Measurements from ENCODE around the gene FLOT1.

FLOT1 gene

DNA sequence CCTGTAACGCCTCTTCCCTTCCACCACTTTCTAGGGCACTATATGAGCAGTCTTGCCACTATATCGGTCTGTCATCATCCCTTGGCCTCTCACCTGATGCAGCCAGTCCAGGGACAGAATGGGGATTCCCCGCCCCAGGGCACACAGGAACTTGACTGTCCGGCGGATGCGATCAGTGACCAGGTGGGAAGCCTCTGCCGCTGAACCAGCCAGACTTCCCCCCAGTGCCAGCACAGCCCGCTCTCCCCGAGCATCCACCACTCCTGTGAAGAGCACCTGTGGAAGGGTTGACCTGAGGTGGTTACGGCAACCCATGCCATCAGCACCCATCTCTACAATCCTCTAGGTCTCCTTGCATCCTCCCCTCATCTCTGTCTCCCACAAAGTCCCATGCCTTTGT, 39.5 kb downstream of the FLOT1 start:
- Histone ChIP-seq H3K79me2 (ENCODE audit: insufficient read depth, low read length) (no peaks in the 10 kb centered on the region), H3K4me1 (ENCODE audit: insufficient read depth, low read length, severe bottlenecking) (no peaks in the 10 kb centered on the region), H4K20me1 (ENCODE audit: insufficient read depth, low read length) (no peaks in the 10 kb centered on the region), H3K27me3 (ENCODE audit: insufficient read depth, low read length) (no peaks in the 10 kb centered on the region), H3K4me3 (ENCODE audit: low read depth, low read length, poor library complexity, severe bottlenecking) (no peak overlapping the region), H3K36me3 (ENCODE audit: insufficient read depth, low read length) (peaks cover 80% of the 10 kb centered on the region), H3K9ac (ENCODE audit: low read length) (no peak overlapping the region), H2AFZ (ENCODE audit: low read length) (no peak overlapping the region), H3K27ac (ENCODE audit: low read depth, low read length, poor library complexity, severe bottlenecking) (no peak overlapping the region), H3K9me2 (ENCODE audit: low read depth, low read length) (no peaks in the 10 kb centered on the region), H3K9me3 (ENCODE audit: low read length) (no peaks in the 10 kb centered on the region), H3K4me2 (ENCODE audit: low read length) (no peak overlapping the region), H3F3A (ENCODE audit: insufficient read depth, low read length) (no peaks in the 10 kb centered on the region)
- TF ChIP-seq CTCF (IDR thresholded peaks at IDR 0.05; ENCODE audit: low read length), result no peak
- no peak for TF ChIP-seq EZH2 (IDR thresholded peaks at IDR 0.05; ENCODE audit: borderline replicate concordance, low read length)

DNA sequence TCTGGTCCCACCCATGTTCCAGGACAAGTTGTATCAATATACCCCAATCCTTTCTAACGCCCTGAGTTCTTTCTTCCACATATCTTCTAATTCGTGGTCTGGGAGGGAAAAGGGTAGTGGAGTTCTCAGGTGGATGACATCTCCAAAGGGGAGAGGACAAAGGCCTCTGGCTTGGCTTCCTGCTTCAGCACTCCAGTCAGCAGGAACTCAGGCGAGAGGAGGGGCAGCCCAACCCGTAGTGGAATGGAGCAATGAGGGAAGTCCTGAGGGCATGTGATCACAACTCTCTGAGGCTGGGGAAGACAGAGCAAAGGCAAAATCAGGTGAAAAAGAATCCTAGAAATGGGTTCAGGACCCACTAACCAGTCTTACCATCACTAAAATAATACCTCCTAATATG, 42.1 kb downstream of the FLOT1 start:
- Histone ChIP-seq H3K4me2 (ENCODE audit: low read length) (no peak overlapping the region), H3F3A (ENCODE audit: insufficient read depth, low read length) (no peaks in the 10 kb centered on the region), H3K9me2 (ENCODE audit: low read depth, low read length) (no peaks in the 10 kb centered on the region), H3K4me1 (ENCODE audit: insufficient read depth, low read length, severe bottlenecking) (no peaks in the 10 kb centered on the region), H3K9ac (ENCODE audit: low read length) (no peak overlapping the region), H3K27me3 (ENCODE audit: insufficient read depth, low read length) (no peaks in the 10 kb centered on the region), H3K27ac (ENCODE audit: low read depth, low read length, poor library complexity, severe bottlenecking) (no peak overlapping the region), H3K36me3 (ENCODE audit: insufficient read depth, low read length) (peaks cover 56% of the 10 kb centered on the region), H4K20me1 (ENCODE audit: insufficient read depth, low read length) (no peaks in the 10 kb centered on the region), H3K79me2 (ENCODE audit: insufficient read depth, low read length) (no peaks in the 10 kb centered on the region), H2AFZ (ENCODE audit: low read length) (no peak overlapping the region), H3K4me3 (ENCODE audit: low read depth, low read length, poor library complexity, severe bottlenecking) (no peak overlapping the region), H3K9me3 (ENCODE audit: low read length) (no peaks in the 10 kb centered on the region)
- TF ChIP-seq CTCF (IDR thresholded peaks at IDR 0.05; ENCODE audit: low read length), result no peak

GRCh38 chr6:30696432-30696831, 46.1 kb downstream of the FLOT1 start:
- Histone ChIP-seq H2AFZ (ENCODE audit: low read length) (no peak overlapping the region), H3K4me1 (ENCODE audit: insufficient read depth, low read length, severe bottlenecking) (peaks cover 7% of the 10 kb centered on the region), H3F3A (ENCODE audit: insufficient read depth, low read length) (no peaks in the 10 kb centered on the region), H3K9ac (ENCODE audit: low read length) (no peak overlapping the region), H4K20me1 (ENCODE audit: insufficient read depth, low read length) (no peaks in the 10 kb centered on the region), H3K27me3 (ENCODE audit: insufficient read depth, low read length) (no peaks in the 10 kb centered on the region), H3K4me3 (ENCODE audit: low read depth, low read length, poor library complexity, severe bottlenecking) (no peak overlapping the region), H3K36me3 (ENCODE audit: insufficient read depth, low read length) (peaks cover 22% of the 10 kb centered on the region; the same call in 1 of the 2 replicates), H3K9me2 (ENCODE audit: low read depth, low read length) (no peaks in the 10 kb centered on the region), H3K79me2 (ENCODE audit: insufficient read depth, low read length) (no peaks in the 10 kb centered on the region), H3K4me2 (ENCODE audit: low read length) (no peak overlapping the region), H3K27ac (ENCODE audit: low read depth, low read length, poor library complexity, severe bottlenecking) (no peak overlapping the region), H3K9me3 (ENCODE audit: low read length) (no peaks in the 10 kb centered on the region)
- TF ChIP-seq EZH2 (IDR thresholded peaks at IDR 0.05; ENCODE audit: borderline replicate concordance, low read length), result no peak
- no peak for TF ChIP-seq CTCF (IDR thresholded peaks at IDR 0.05; ENCODE audit: low read length)

Measured in OCI-LY1 (cell line).